A549 (cell line): Measurements from ENCODE around the gene PRDX5. TPM values are rescaled to one million over a fixed set of nuclear protein-coding genes. Genes with fewer than 3 reads are reported as not detected.
A peak's percentile ranks its signal among the peaks of the same experiment; 100 is the strongest.
"Not testable (repeated sequence)": the region's sequence is repeated elsewhere in the genome, so short reads cannot be mapped to it uniquely, and the experiment has no call there.

Experiments
- ATAC-seq, 2 experiments: fragments of 200-7000 bp in 1 of 2; fragments of >200 bp in 1 of 2; cut with Nextera tagmentation in 1 of 2; cut with Tn5 transposase in 1 of 2; 3 replicates each; pipeline versions ENCODE4 v1.8.0 to v1.9.1; 2018 to 2020; ENCODE audit warnings: mild to moderate bottlenecking in 1 of 2, moderate library complexity in 1 of 2
- CTCF ChIA-PET: fragments of 300-600 bp; sonication (Branson Sonifier 250); formaldehyde crosslinking; extraction: SDS; loops from one replicate; lab custom pipeline; 2021; ENCODE audit warnings: antibody characterized with exemption, inconsistent platforms; lab: Yijun Ruan, JAX
- POLR2A ChIA-PET: fragments of 350-600 bp; formaldehyde crosslinking; extraction: SDS; loops from one replicate; lab custom pipeline; 2021; ENCODE audit warnings: antibody characterized with exemption, inconsistent platforms; lab: Yijun Ruan, JAX
- DNase-seq, 2 experiments: peaks; one replicate each; pipeline versions ENCODE4 v3.0.0 to v3.0.0-alpha.2; 2011 to 2016; ENCODE audit warnings: low read depth in 1 of 2, low spot score in 1 of 2
- FAIRE-seq: peaks from 2 replicates; lab custom pipeline; 2011; peaks lifted over from hg19 to GRCh38; lab: Jason Lieb, UNC
- H3K27ac ChIP-seq, 2 experiments: fragments of >200 bp; sonication (Bioruptor Twin); formaldehyde crosslinking; 3 replicates each; pipeline ENCODE4 v1.5.1; 2016 to 2017
- H3K4me1 ChIP-seq: fragments of >200 bp; sonication (Bioruptor Twin); formaldehyde crosslinking; 3 replicates; pipeline ENCODE4 v1.6.1; 2016
- H3K4me2 ChIP-seq: fragments of >200 bp; sonication (Bioruptor Twin); formaldehyde crosslinking; 3 replicates; pipeline ENCODE4 v1.6.1; 2016
- H3K4me3 ChIP-seq: fragments of >200 bp; sonication (Bioruptor Twin); formaldehyde crosslinking; 3 replicates; pipeline ENCODE4 v1.5.1; 2016
- H3K9me3 ChIP-seq: fragments of >200 bp; sonication (Bioruptor Twin); formaldehyde crosslinking; 3 replicates; pipeline ENCODE4 v1.6.1; 2016
- CBX2 ChIP-seq: fragments of 200-600 bp; sonication (generic); IDR thresholded peaks from 2 replicates; pipeline ENCODE4 v1.6.1; 2016; ENCODE audit warnings: low read depth, mild to moderate bottlenecking, borderline replicate concordance
- CEBPB ChIP-seq, 2 experiments: fragments of >200 bp in 1 of 2; sonication (Bioruptor Twin) in 1 of 2; formaldehyde crosslinking in 1 of 2; IDR thresholded peaks; 2 replicates each; pipeline ENCODE4 v1.6.1; 2012 to 2016
- EHF ChIP-seq: fragments of 250-450 bp; sonication (Bioruptor Pico); IDR thresholded peaks from 2 replicates; pipeline ENCODE4 v1.5.0; 2020; ENCODE audit warnings: mild to moderate bottlenecking
- FOXS1 ChIP-seq: fragments of 250-450 bp; sonication (Bioruptor Pico); IDR thresholded peaks from 2 replicates; pipeline ENCODE4 v1.5.0; 2020; ENCODE audit warnings: mild to moderate bottlenecking, moderate library complexity
- GATA3 ChIP-seq: IDR thresholded peaks from 2 replicates; pipeline ENCODE4 v1.6.1; 2012; ENCODE audit warnings: borderline replicate concordance
- HDAC2 ChIP-seq: fragments of 200-600 bp; sonication (generic); IDR thresholded peaks from 2 replicates; pipeline ENCODE4 v1.6.1; 2016
- NR3C1 ChIP-seq: fragments of >200 bp; sonication (Bioruptor Twin); formaldehyde crosslinking; IDR thresholded peaks from 3 replicates; pipeline ENCODE4 v1.6.1; 2017
- PHF8 ChIP-seq: fragments of 200-600 bp; sonication (generic); IDR thresholded peaks from 2 replicates; pipeline ENCODE4 v1.6.1; 2016; ENCODE audit warnings: low read depth, mild to moderate bottlenecking, antibody characterized with exemption, moderate library complexity, borderline replicate concordance
- POLR2A ChIP-seq: IDR thresholded peaks from 2 replicates; pipeline ENCODE4 v1.6.1; 2012; ENCODE audit warnings: mild to moderate bottlenecking, low read length
- RAD21 ChIP-seq, 2 experiments: fragments of >200 bp in 1 of 2; sonication (Bioruptor Twin) in 1 of 2; formaldehyde crosslinking in 1 of 2; IDR thresholded peaks in 1 of 2; conservative IDR thresholded peaks in 1 of 2; 2 replicates in 1 of 2; 3 replicates in 1 of 2; pipeline ENCODE4 v1.6.1; 2012 to 2018; ENCODE audit warnings: inconsistent platforms in 1 of 2
- RARB ChIP-seq: fragments of 250-450 bp; sonication (Bioruptor Pico); IDR thresholded peaks from 2 replicates; pipeline ENCODE4 v1.8.0; 2021; ENCODE audit warnings: mild to moderate bottlenecking, moderate library complexity
- SMC3 ChIP-seq: fragments of >200 bp; sonication (Bioruptor Twin); formaldehyde crosslinking; IDR thresholded peaks from 3 replicates; pipeline ENCODE4 v1.6.1; 2018; ENCODE audit warnings: inconsistent platforms
- SREBF2 ChIP-seq: fragments of 450-650 bp; IDR thresholded peaks from 2 replicates; pipeline ENCODE4 v1.6.1; 2014; ENCODE audit warnings: mild to moderate bottlenecking, moderate library complexity
- ZC3H11A ChIP-seq: fragments of 450-650 bp; IDR thresholded peaks from 2 replicates; pipeline ENCODE4 v1.6.1; 2014; ENCODE audit warnings: antibody characterized with exemption, mild to moderate bottlenecking
- ZFP36 ChIP-seq: fragments of 450-650 bp; IDR thresholded peaks from 2 replicates; pipeline ENCODE4 v1.6.1; 2014; ENCODE audit warnings: borderline replicate concordance; ENCODE audit not compliant: partially characterized antibody
- WGBS: methylation state at CpG from one replicate; pipeline ENCODE4 v1.1.6; 2017; ENCODE audit errors: missing lambda C conversion rate; 5-methylcytosine and 5-hydroxymethylcytosine counted together
- polyA plus RNA-seq, 4 experiments: library from polyadenylated mRNA; depleted of rRNA in 3 of 4; stranded (reverse); fragments of >200 nt; fragmentation: RNase III in 1 of 4; extraction: RNeasy Plus Mini Kit Qiagen cat#74134 plus additional on column Dnase treatment in 1 of 4; gene quantifications; 2 replicates in 3 of 4; 3 replicates in 1 of 4; pipeline ENCODE4 v1.2.3, GENCODE V29; 2011 to 2017
- TF ChIP-seq, protein P1 (sequence below): fragments of >200 bp; sonication (Bioruptor Twin); formaldehyde crosslinking; IDR thresholded peaks from 3 replicates; pipeline ENCODE4 v1.6.1; 2016
- TF ChIP-seq, protein P2 (sequence below): fragments of 450-650 bp; IDR thresholded peaks from 2 replicates; pipeline ENCODE4 v1.6.1; 2014; ENCODE audit warnings: antibody characterized with exemption
- TF ChIP-seq, protein P3 (sequence below): fragments of 250-450 bp; sonication (Bioruptor Pico); IDR thresholded peaks from 2 replicates; pipeline ENCODE4 v1.5.0; 2021; ENCODE audit warnings: mild to moderate bottlenecking, moderate library complexity, borderline replicate concordance
- TF ChIP-seq, protein P4 (sequence below): IDR thresholded peaks from 2 replicates; pipeline ENCODE4 v1.6.1; 2012
- TF ChIP-seq, protein P5 (sequence below): fragments of 150-350 bp; IDR thresholded peaks from 2 replicates; pipeline ENCODE4 v1.6.1; 2014; ENCODE audit warnings: low read depth, mild to moderate bottlenecking, low read length
- TF ChIP-seq, protein P6 (sequence below): IDR thresholded peaks from 2 replicates; pipeline ENCODE4 v1.6.1; 2012

The PRDX5 gene
- polyA plus RNA-seq, 2 of the 4 experiments (the other 2 are of a cell fraction): 377 to 491 TPM

DNA sequence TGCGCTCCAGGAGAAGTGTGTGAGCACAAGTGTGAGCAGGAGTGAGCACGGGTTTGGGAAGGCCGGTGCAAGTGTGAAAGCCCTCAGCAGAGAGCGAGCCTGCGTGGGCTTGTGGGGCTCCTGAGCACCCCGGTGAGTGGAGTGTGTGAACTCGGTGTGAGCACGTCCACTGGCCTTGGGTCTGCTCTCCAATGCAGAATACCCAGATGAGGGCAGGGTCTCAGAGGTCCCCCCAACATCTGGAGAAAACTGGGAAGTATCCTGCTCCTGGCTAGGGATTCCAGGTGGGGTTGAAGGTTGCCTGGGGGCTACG, 11.4 kb upstream of the PRDX5 start:
- TF ChIP-seq HDAC2: no peak
- TF ChIP-seq SMC3: no peak
- TF ChIP-seq, protein P1, sequence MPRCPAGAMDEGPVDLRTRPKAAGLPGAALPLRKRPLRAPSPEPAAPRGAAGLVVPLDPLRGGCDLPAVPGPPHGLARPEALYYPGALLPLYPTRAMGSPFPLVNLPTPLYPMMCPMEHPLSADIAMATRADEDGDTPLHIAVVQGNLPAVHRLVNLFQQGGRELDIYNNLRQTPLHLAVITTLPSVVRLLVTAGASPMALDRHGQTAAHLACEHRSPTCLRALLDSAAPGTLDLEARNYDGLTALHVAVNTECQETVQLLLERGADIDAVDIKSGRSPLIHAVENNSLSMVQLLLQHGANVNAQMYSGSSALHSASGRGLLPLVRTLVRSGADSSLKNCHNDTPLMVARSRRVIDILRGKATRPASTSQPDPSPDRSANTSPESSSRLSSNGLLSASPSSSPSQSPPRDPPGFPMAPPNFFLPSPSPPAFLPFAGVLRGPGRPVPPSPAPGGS: no peak
- TF ChIP-seq, protein P2, sequence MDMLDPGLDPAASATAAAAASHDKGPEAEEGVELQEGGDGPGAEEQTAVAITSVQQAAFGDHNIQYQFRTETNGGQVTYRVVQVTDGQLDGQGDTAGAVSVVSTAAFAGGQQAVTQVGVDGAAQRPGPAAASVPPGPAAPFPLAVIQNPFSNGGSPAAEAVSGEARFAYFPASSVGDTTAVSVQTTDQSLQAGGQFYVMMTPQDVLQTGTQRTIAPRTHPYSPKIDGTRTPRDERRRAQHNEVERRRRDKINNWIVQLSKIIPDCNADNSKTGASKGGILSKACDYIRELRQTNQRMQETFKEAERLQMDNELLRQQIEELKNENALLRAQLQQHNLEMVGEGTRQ: no peak
- no peak for TF ChIP-seq RAD21 (conservative IDR thresholded peaks at IDR 0.05 in 1 of 2, IDR thresholded peaks at IDR 0.05 in 1 of 2)
- no peak for TF ChIP-seq ZC3H11A
- TF ChIP-seq GATA3: no peak
- no peak for TF ChIP-seq RARB (CRISPR knock-in tag)
- TF ChIP-seq ZFP36: no peak
- no peak for TF ChIP-seq FOXS1 (CRISPR knock-in tag)
- TF ChIP-seq, protein P3, sequence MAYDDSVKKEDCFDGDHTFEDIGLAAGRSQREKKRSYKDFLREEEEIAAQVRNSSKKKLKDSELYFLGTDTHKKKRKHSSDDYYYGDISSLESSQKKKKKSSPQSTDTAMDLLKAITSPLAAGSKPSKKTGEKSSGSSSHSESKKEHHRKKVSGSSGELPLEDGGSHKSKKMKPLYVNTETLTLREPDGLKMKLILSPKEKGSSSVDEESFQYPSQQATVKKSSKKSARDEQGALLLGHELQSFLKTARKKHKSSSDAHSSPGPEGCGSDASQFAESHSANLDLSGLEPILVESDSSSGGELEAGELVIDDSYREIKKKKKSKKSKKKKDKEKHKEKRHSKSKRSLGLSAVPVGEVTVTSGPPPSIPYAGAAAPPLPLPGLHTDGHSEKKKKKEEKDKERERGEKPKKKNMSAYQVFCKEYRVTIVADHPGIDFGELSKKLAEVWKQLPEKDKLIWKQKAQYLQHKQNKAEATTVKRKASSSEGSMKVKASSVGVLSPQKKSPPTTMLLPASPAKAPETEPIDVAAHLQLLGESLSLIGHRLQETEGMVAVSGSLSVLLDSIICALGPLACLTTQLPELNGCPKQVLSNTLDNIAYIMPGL (CRISPR knock-in tag): no peak
- TF ChIP-seq POLR2A: no peak
- TF ChIP-seq, protein P4, sequence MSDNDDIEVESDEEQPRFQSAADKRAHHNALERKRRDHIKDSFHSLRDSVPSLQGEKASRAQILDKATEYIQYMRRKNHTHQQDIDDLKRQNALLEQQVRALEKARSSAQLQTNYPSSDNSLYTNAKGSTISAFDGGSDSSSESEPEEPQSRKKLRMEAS: no peak
- no peak for TF ChIP-seq SREBF2
- TF ChIP-seq, protein P5, sequence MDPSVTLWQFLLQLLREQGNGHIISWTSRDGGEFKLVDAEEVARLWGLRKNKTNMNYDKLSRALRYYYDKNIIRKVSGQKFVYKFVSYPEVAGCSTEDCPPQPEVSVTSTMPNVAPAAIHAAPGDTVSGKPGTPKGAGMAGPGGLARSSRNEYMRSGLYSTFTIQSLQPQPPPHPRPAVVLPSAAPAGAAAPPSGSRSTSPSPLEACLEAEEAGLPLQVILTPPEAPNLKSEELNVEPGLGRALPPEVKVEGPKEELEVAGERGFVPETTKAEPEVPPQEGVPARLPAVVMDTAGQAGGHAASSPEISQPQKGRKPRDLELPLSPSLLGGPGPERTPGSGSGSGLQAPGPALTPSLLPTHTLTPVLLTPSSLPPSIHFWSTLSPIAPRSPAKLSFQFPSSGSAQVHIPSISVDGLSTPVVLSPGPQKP: no peak
- TF ChIP-seq PHF8: no peak
- TF ChIP-seq CBX2: no peak
- TF ChIP-seq, protein P6, sequence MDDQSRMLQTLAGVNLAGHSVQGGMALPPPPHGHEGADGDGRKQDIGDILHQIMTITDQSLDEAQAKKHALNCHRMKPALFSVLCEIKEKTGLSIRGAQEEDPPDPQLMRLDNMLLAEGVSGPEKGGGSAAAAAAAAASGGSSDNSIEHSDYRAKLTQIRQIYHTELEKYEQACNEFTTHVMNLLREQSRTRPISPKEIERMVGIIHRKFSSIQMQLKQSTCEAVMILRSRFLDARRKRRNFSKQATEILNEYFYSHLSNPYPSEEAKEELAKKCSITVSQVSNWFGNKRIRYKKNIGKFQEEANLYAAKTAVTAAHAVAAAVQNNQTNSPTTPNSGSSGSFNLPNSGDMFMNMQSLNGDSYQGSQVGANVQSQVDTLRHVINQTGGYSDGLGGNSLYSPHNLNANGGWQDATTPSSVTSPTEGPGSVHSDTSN: no peak
- H3K4me3 ChIP-seq: peak overlapping the region; percentile 73
- ATAC-seq (no peak), FAIRE-seq (no peak), DNase-seq (no peak)
- ChIA-PET CTCF (interaction anchor here (1.3 to 20.7 kb wide), 5 partner anchors 9 to 60 kb away, joined by 4 to 996 read pairs (median 206); partner anchors contain the start of genes BAD, CCDC88B, FKBP2 and GPR137), POLR2A (interaction anchor here (1.0 to 1.2 kb wide), 2 partner anchors 25 to 48 kb away, joined by 3 read pairs; no protein-coding TSS in a partner anchor)
- peak overlapping the region; percentile 99 for H3K4me2 ChIP-seq
- H3K9me3 ChIP-seq: no peaks in the 10 kb centered on the region
- peak overlapping the region; percentile 85 to 94 for H3K27ac ChIP-seq
- H3K4me1 ChIP-seq: peaks cover 20% of the 10 kb centered on the region
- WGBS: 17% methylated on average over 9 of the region's 9 CpGs

DNA sequence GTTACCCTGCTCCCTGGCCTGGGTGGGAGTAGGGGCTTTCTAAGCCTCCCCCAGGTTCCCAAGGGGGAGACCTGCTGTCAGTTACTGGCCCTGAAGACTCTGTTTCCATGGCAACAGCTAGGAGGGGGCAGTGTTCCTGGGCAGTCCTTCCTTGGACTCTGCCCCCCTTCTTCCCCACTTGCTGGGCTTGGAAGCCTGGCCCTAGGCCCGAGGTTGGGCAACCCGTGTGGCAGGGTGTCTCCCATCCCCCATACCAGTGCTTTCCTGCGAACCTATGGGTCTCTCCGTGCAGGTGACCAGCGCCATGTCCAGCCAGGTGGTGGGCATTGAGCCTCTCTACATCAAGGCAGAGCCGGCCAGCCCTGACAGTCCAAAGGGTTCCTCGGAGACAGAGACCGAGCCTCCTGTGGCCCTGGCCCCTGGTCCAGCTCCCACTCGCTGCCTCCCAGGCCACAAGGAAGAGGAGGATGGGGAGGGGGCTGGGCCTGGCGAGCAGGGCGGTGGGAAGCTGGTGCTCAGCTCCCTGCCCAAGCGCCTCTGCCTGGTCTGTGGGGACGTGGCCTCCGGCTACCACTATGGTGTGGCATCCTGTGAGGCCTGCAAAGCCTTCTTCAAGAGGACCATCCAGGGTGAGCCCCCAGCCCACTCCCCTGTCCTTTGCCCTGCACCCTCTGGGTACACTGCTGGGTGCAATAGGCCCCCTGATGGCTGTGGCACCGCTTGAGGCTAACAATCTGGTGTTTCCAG, 10.9 kb upstream of the PRDX5 start:
- 78% methylated on average over 14 of the region's 15 CpGs for WGBS
- peak overlapping the region; percentile 85 to 94 for H3K27ac ChIP-seq
- ATAC-seq (no peak), FAIRE-seq (no peak), DNase-seq (peak; percentile 18 to 46)
- H3K4me1 ChIP-seq: peaks cover 20% of the 10 kb centered on the region
- ChIA-PET CTCF (interaction anchor here (0.7 to 20.7 kb wide), 7 partner anchors 8 to 346 kb away, joined by 3 to 996 read pairs (median 68); partner anchors contain the start of genes BAD, CCDC88B, FKBP2 and GPR137), POLR2A (interaction anchor here (1.0 to 1.2 kb wide), 2 partner anchors 25 to 48 kb away, joined by 3 read pairs; no protein-coding TSS in a partner anchor)
- H3K9me3 ChIP-seq: no peaks in the 10 kb centered on the region
- TF ChIP-seq CEBPB (IDR thresholded peaks at IDR 0.05) (peak in 1 of 2 experiments; percentile 32; a peak in 1 of 4 replicates), EHF (CRISPR knock-in tag) (no peak), NR3C1 (no peak)
- TF ChIP-seq, protein P4: no peak
- peak overlapping the region; percentile 73 for H3K4me3 ChIP-seq
- H3K4me2 ChIP-seq: peak overlapping the region; percentile 99

DNA sequence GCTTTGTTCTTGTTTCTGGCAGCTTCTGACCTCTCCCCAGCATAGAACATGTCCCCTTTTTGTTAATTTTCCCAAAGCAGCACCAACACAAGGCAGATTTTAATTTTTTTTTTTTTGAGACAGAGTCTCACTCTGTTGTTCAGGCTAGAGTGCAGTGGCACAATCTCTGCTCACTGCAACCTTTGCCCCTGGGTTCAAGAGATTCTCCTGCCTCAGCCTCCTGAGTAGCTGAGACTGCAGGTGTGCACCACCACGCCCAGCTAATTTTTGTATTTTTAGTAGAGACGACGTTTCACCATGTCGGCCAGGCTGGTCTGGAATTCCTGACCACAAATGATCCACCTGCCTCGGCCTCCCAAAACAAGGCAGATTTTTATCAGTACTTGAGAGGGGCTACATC, 10.1 kb upstream of the PRDX5 start:
- not testable (repeated sequence) for ATAC-seq, H3K4me3 ChIP-seq, DNase-seq, H3K9me3 ChIP-seq, FAIRE-seq
- WGBS: 99% methylated on average over 5 of the region's 5 CpGs
- POLR2A ChIA-PET: interaction anchor here (1.0 kb wide), 1 partner anchor 9 kb away, joined by 4 read pairs; no protein-coding TSS in a partner anchor
- peak overlapping the region in 1 of 2 experiments; percentile 94; a peak in 1 of 6 replicates for H3K27ac ChIP-seq
- CTCF ChIA-PET: interaction anchor here (0.7 to 20.7 kb wide), 5 partner anchors 7 to 345 kb away, joined by 3 to 996 read pairs (median 68); partner anchors contain the start of genes CCDC88B, FKBP2, PLCB3 and PPP1R14B
- peaks cover 20% of the 10 kb centered on the region for H3K4me1 ChIP-seq
- H3K4me2 ChIP-seq: peak overlapping the region; percentile 99
